ENCODE data around the gene PPP1R16B.

PPP1R16B gene

GRCh38 chr20:38934530-38934929 lies 129.0 kb downstream of the PPP1R16B start:
- Histone ChIP-seq H3K9ac (ENCODE audit: low read length) (no peak overlapping the region), H3K4me1 (ENCODE audit: low read length) (peaks cover 46% of the 10 kb centered on the region), H3K36me3 (replicated peaks; ENCODE audit: low read depth, low read length) (peaks cover 60% of the 10 kb centered on the region), H3K79me2 (ENCODE audit: low read length) (peaks cover 100% of the 10 kb centered on the region), H4K20me1 (ENCODE audit: insufficient read depth, low read length) (peaks cover 93% of the 10 kb centered on the region), H3K4me2 (ENCODE audit: low read length) (no peak overlapping the region), H2AFZ (ENCODE audit: low read depth, low read length) (no peak overlapping the region), H3K4me3 (ENCODE audit: low read length) (no peak overlapping the region), H3K9me3 (ENCODE audit: insufficient read depth, low read length) (no peaks in the 10 kb centered on the region), H3K27ac (ENCODE audit: low read length) (no peak overlapping the region), H3K27me3 (ENCODE audit: low read depth, low read length) (no peaks in the 10 kb centered on the region)
- TF ChIP-seq EZH2phosphoT487 (IDR thresholded peaks at IDR 0.05; ENCODE audit: low read depth), result no peak
- no peak for TF ChIP-seq CTCF (IDR thresholded peaks at IDR 0.05; ENCODE audit: low read depth, low read length)

DNA sequence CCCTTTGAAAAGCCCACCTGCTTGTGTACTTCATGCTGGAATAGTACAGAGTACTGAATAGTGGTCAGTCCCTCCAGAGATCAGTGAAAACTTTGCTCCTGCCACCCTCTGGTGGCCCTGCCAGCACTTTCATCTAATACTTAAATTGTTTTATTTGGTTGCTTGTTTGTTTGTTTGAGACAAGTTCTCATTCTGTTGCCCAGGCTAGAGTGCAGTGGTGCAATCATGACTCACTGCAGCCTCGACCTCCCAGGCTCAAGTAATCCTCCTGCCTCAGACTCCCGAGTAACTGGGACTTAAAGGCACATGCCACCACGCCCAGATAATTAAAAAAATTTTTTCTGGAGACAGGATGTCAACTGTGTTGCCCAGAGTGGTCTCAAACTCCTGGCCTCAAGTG lies 129.8 kb downstream of the PPP1R16B start:
- TF ChIP-seq CTCF (IDR thresholded peaks at IDR 0.05; ENCODE audit: low read depth, low read length) (peak; percentile 48), EZH2phosphoT487 (IDR thresholded peaks at IDR 0.05; ENCODE audit: low read depth) (no peak)
- H3K36me3 ChIP-seq (replicated peaks; ENCODE audit: low read depth, low read length), result peaks cover 60% of the 10 kb centered on the region

GRCh38 chr20:38935967-38936407 lies 130.5 kb downstream of the PPP1R16B start:
- H3K4me3 ChIP-seq (ENCODE audit: low read length), result no peak overlapping the region
- peaks cover 100% of the 10 kb centered on the region for H3K79me2 ChIP-seq (ENCODE audit: low read length)
- H3K27me3 ChIP-seq (ENCODE audit: low read depth, low read length), result no peaks in the 10 kb centered on the region
- peaks cover 66% of the 10 kb centered on the region for H3K36me3 ChIP-seq (replicated peaks; ENCODE audit: low read depth, low read length)
- no peak overlapping the region; the same call in 1 of the 2 replicates for H3K27ac ChIP-seq (ENCODE audit: low read length)
- H3K9ac ChIP-seq (ENCODE audit: low read length), result no peak overlapping the region
- no peaks in the 10 kb centered on the region for H3K9me3 ChIP-seq (ENCODE audit: insufficient read depth, low read length)
- no peak overlapping the region for H3K4me2 ChIP-seq (ENCODE audit: low read length)
- peaks cover 96% of the 10 kb centered on the region for H4K20me1 ChIP-seq (ENCODE audit: insufficient read depth, low read length)
- peaks cover 38% of the 10 kb centered on the region for H3K4me1 ChIP-seq (ENCODE audit: low read length)
- H2AFZ ChIP-seq (ENCODE audit: low read depth, low read length), result no peak overlapping the region
- TF ChIP-seq CTCF (IDR thresholded peaks at IDR 0.05; ENCODE audit: low read depth, low read length) (no peak), EZH2phosphoT487 (IDR thresholded peaks at IDR 0.05; ENCODE audit: low read depth) (no peak)

More for the DNA sequence above, 129.8 kb downstream of the PPP1R16B start:
- H3K27me3 ChIP-seq (ENCODE audit: low read depth, low read length), result no peaks in the 10 kb centered on the region
- H2AFZ ChIP-seq (ENCODE audit: low read depth, low read length), result no peak overlapping the region
- H3K4me1 ChIP-seq (ENCODE audit: low read length), result peaks cover 39% of the 10 kb centered on the region
- H3K4me2 ChIP-seq (ENCODE audit: low read length), result no peak overlapping the region
- peaks cover 93% of the 10 kb centered on the region for H4K20me1 ChIP-seq (ENCODE audit: insufficient read depth, low read length)
- H3K4me3 ChIP-seq (ENCODE audit: low read length), result no peak overlapping the region
- no peaks in the 10 kb centered on the region for H3K9me3 ChIP-seq (ENCODE audit: insufficient read depth, low read length)
- H3K27ac ChIP-seq (ENCODE audit: low read length), result no peak overlapping the region
- H3K79me2 ChIP-seq (ENCODE audit: low read length), result peaks cover 100% of the 10 kb centered on the region
- no peak overlapping the region for H3K9ac ChIP-seq (ENCODE audit: low read length)

GRCh38 chr20:38937000-38937399 lies 131.5 kb downstream of the PPP1R16B start:
- Histone ChIP-seq H3K27ac (ENCODE audit: low read length) (no peak overlapping the region), H3K9ac (ENCODE audit: low read length) (no peak overlapping the region), H3K27me3 (ENCODE audit: low read depth, low read length) (no peaks in the 10 kb centered on the region), H3K79me2 (ENCODE audit: low read length) (peaks cover 100% of the 10 kb centered on the region), H3K4me2 (ENCODE audit: low read length) (no peak overlapping the region), H4K20me1 (ENCODE audit: insufficient read depth, low read length) (peaks cover 93% of the 10 kb centered on the region), H3K4me3 (ENCODE audit: low read length) (no peak overlapping the region), H3K9me3 (ENCODE audit: insufficient read depth, low read length) (no peaks in the 10 kb centered on the region), H2AFZ (ENCODE audit: low read depth, low read length) (no peak overlapping the region), H3K4me1 (ENCODE audit: low read length) (peaks cover 27% of the 10 kb centered on the region), H3K36me3 (replicated peaks; ENCODE audit: low read depth, low read length) (peaks cover 72% of the 10 kb centered on the region)
- TF ChIP-seq EZH2phosphoT487 (IDR thresholded peaks at IDR 0.05; ENCODE audit: low read depth) (no peak), CTCF (IDR thresholded peaks at IDR 0.05; ENCODE audit: low read depth, low read length) (no peak)
